ENCODE measurements around the gene TMEM234. TPM values are rescaled to one million over a fixed set of nuclear protein-coding genes. Genes with fewer than 3 reads are reported as not detected.

The TMEM234 gene
- total and polyA plus RNA-seq, 2 experiments from 2014 or later: 24.1 to 38.0 TPM

- Histone ChIP-seq H3K9me3 (ENCODE audit: low read depth) (no peaks in the 10 kb centered on the region), H3K27me3 (no peaks in the 10 kb centered on the region), H3K4me1 (ENCODE audit: low read depth) (peaks cover 11% of the 10 kb centered on the region), H3K27ac (no peak overlapping the region), H3K36me3 (no peaks in the 10 kb centered on the region), H3K4me3 (no peak overlapping the region)
- DNase-seq (ENCODE audit: low read depth in 1 of 2, low spot score in 1 of 2): peak; percentile 75 to 76
- TF ChIP-seq, protein P1, sequence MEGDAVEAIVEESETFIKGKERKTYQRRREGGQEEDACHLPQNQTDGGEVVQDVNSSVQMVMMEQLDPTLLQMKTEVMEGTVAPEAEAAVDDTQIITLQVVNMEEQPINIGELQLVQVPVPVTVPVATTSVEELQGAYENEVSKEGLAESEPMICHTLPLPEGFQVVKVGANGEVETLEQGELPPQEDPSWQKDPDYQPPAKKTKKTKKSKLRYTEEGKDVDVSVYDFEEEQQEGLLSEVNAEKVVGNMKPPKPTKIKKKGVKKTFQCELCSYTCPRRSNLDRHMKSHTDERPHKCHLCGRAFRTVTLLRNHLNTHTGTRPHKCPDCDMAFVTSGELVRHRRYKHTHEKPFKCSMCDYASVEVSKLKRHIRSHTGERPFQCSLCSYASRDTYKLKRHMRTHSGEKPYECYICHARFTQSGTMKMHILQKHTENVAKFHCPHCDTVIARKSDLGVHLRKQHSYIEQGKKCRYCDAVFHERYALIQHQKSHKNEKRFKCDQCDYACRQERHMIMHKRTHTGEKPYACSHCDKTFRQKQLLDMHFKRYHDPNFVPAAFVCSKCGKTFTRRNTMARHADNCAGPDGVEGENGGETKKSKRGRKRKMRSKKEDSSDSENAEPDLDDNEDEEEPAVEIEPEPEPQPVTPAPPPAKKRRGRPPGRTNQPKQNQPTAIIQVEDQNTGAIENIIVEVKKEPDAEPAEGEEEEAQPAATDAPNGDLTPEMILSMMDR (IDR thresholded peaks at IDR 0.05; ENCODE audit: low read depth, low read length): peak; percentile 84
Measured at GRCh38 chr1:32247983-32248889, 26.1 kb upstream of the TMEM234 start.

DNA sequence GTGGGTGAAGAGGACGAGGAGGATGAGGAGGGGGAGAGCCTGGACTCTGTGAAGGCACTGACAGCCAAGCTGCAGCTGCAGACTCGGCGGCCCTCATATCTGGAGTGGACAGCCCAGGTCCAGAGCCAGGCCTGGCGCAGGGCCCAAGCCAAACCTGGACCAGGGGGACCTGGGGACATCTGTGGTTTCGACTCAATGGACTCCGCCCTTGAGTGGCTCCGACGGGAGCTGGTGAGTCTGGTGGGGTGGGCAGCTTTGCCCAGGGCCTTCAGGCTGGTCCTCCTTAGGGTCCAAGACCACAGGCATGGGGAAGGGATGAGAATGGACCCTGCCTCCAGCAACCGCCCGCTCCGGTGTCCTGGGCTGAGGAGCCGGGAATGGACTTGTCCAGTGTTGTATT lies 25.3 kb upstream of the TMEM234 start:
- Histone ChIP-seq H3K4me1 (ENCODE audit: low read depth) (peaks cover 11% of the 10 kb centered on the region), H3K27me3 (no peaks in the 10 kb centered on the region), H3K36me3 (no peaks in the 10 kb centered on the region), H3K9me3 (ENCODE audit: low read depth) (no peaks in the 10 kb centered on the region), H3K27ac (no peak overlapping the region), H3K4me3 (no peak overlapping the region)
- TF ChIP-seq, protein P1 (IDR thresholded peaks at IDR 0.05; ENCODE audit: low read depth, low read length): no peak
- DNase-seq (ENCODE audit: low read depth in 1 of 2, low spot score in 1 of 2): no peak

GRCh38 chr1:32246888-32247273 lies 24.7 kb upstream of the TMEM234 start, which contains the start of gene FAM167B:
Gene FAM167B, plus strand, starts transcription at chr1:32247222. Its CDS starts 200 bp downstream, at chr1:32247422.
- H3K27ac ChIP-seq: no peak within 1 kb of the TSS
- no peaks in the 10 kb centered on the region for H3K27me3 ChIP-seq
- no peaks in the 10 kb centered on the region for H3K36me3 ChIP-seq
- H3K9me3 ChIP-seq (ENCODE audit: low read depth): no peaks in the 10 kb centered on the region
- peak in 1 of 2 donors; percentile 80 for DNase-seq (ENCODE audit: low read depth in 1 of 2, low spot score in 1 of 2)
- TF ChIP-seq, protein P1 (IDR thresholded peaks at IDR 0.05; ENCODE audit: low read depth, low read length): no peak
- H3K4me3 ChIP-seq: no peak within 1 kb of the TSS
- H3K4me1 ChIP-seq (ENCODE audit: low read depth): peaks cover 11% of the 10 kb centered on the region

GRCh38 chr1:32242341-32242851 lies 20.2 kb upstream of the TMEM234 start:
- H3K36me3 ChIP-seq: no peaks in the 10 kb centered on the region
- H3K27ac ChIP-seq: no peak overlapping the region
- DNase-seq (ENCODE audit: low read depth in 1 of 2, low spot score in 1 of 2): peak; percentile 36 to 38
- H3K9me3 ChIP-seq (ENCODE audit: low read depth): no peaks in the 10 kb centered on the region
- TF ChIP-seq, protein P1 (IDR thresholded peaks at IDR 0.05; ENCODE audit: low read depth, low read length): no peak
- H3K27me3 ChIP-seq: no peaks in the 10 kb centered on the region
- no peak overlapping the region for H3K4me3 ChIP-seq
- peaks cover 10% of the 10 kb centered on the region for H3K4me1 ChIP-seq (ENCODE audit: low read depth)

- no peaks in the 10 kb centered on the region for H3K36me3 ChIP-seq
- TF ChIP-seq, protein P1 (IDR thresholded peaks at IDR 0.05; ENCODE audit: low read depth, low read length): no peak
- no peaks in the 10 kb centered on the region for H3K27me3 ChIP-seq
- H3K27ac ChIP-seq: peak overlapping the region; percentile 26
- DNase-seq (ENCODE audit: low read depth in 1 of 2, low spot score in 1 of 2): peak; percentile 44 to 56
- H3K4me1 ChIP-seq (ENCODE audit: low read depth): peaks cover 10% of the 10 kb centered on the region
- H3K9me3 ChIP-seq (ENCODE audit: low read depth): no peaks in the 10 kb centered on the region
- peak overlapping the region; percentile 42 for H3K4me3 ChIP-seq
Measured at GRCh38 chr1:32241001-32241763, 19.0 kb upstream of the TMEM234 start.

Measured in cardiac muscle cell (in vitro differentiated cells and primary cell).